H1 (cell line): ENCODE results near the gene KIZ. TPM values are rescaled to one million over a fixed set of nuclear protein-coding genes. Genes with fewer than 3 reads are reported as not detected.

Source experiments
- CTCF ChIA-PET: fragments of 300-600 bp; sonication (Branson Sonifier 250); formaldehyde crosslinking; loops from one replicate; lab custom pipeline; 2021; ENCODE audit not compliant: partially characterized antibody; lab: Charles Lee
- POLR2A ChIA-PET: fragments of 300-600 bp; sonication (Branson Sonifier 250); formaldehyde crosslinking; loops from one replicate; lab custom pipeline; 2021; ENCODE audit warnings: inconsistent platforms; ENCODE audit not compliant: partially characterized antibody; lab: Charles Lee
- DNase-seq, 2 experiments: peaks; one replicate each; pipeline versions ENCODE4 v3.0.0 to v3.0.0-alpha.2; 2010 to 2022; ENCODE audit warnings: low spot score in 2 of 2, low read depth in 1 of 2, mixed read lengths in 1 of 2
- FAIRE-seq: peaks from 2 replicates; lab custom pipeline; 2011; peaks lifted over from hg19 to GRCh38; lab: Jason Lieb, UNC
- H2AFZ ChIP-seq: 2 replicates; pipeline ENCODE4 v1.8.1; 2012; ENCODE audit warnings: low read length, inconsistent platforms
- H2AK5ac ChIP-seq: 2 replicates; pipeline ENCODE4 v1.6.1; 2013; ENCODE audit warnings: low read depth, low read length
- H2BK120ac ChIP-seq: replicated peaks from 2 replicates; pipeline ENCODE3; 2013; ENCODE audit warnings: low read depth, low read length, inconsistent platforms
- H2BK12ac ChIP-seq: 2 replicates; pipeline ENCODE4 v1.6.1; 2013; ENCODE audit warnings: low read depth, low read length
- H2BK15ac ChIP-seq: 2 replicates; pipeline ENCODE4 v1.6.1; 2013; ENCODE audit warnings: low read length
- H2BK20ac ChIP-seq: 2 replicates; pipeline ENCODE4 v1.6.1; 2013; ENCODE audit warnings: low read length
- H2BK5ac ChIP-seq: 2 replicates; pipeline ENCODE4 v1.6.1; 2013; ENCODE audit warnings: low read depth, low read length
- H3K14ac ChIP-seq: 2 replicates; pipeline ENCODE4 v1.6.1; 2013; ENCODE audit warnings: inconsistent platforms; ENCODE audit not compliant: insufficient read length
- H3K18ac ChIP-seq: 2 replicates; pipeline ENCODE4 v1.6.1; 2013; ENCODE audit warnings: low read length; ENCODE audit errors: extremely low read depth
- H3K23ac ChIP-seq: 2 replicates; pipeline ENCODE4 v1.6.1; 2013; ENCODE audit warnings: inconsistent platforms; ENCODE audit not compliant: insufficient read length
- H3K23me2 ChIP-seq: 2 replicates; pipeline ENCODE4 v1.6.1; 2013; ENCODE audit warnings: low read depth, low read length
- H3K27ac ChIP-seq: 2 replicates; pipeline ENCODE4 v1.6.1; 2011; ENCODE audit warnings: low read depth, low read length, inconsistent platforms
- H3K27me3 ChIP-seq, 4 experiments: replicated peaks in 1 of 4; 1 replicate in 1 of 4; 2 replicates in 3 of 4; pipeline versions ENCODE4 v1.6.1 to v1.8.1; 2011 to 2013; ENCODE audit warnings: low read length in 3 of 4, mild to moderate bottlenecking in 3 of 4, inconsistent platforms in 2 of 4, mixed read lengths in 2 of 4, moderate library complexity in 1 of 4; ENCODE audit not compliant: control insufficient read depth in 3 of 4, insufficient read depth in 3 of 4; ENCODE audit errors: extremely low read depth in 1 of 4
- H3K36me3 ChIP-seq, 4 experiments: 2 replicates each; pipeline versions ENCODE4 v1.6.1 to v1.8.1; 2011 to 2013; ENCODE audit warnings: mild to moderate bottlenecking in 4 of 4, low read length in 3 of 4, moderate library complexity in 2 of 4, control low read depth in 1 of 4, inconsistent platforms in 1 of 4; ENCODE audit not compliant: insufficient read depth in 4 of 4, control insufficient read depth in 2 of 4
- H3K4ac ChIP-seq: replicated peaks from 2 replicates; pipeline ENCODE3; 2013; ENCODE audit warnings: low read length, low read depth, mixed read lengths, inconsistent platforms; ENCODE audit not compliant: insufficient read length
- H3K4me1 ChIP-seq, 4 experiments: replicated peaks in 1 of 4; 1 replicate in 1 of 4; 2 replicates in 3 of 4; pipeline versions ENCODE4 v1.6.1 to v1.8.1; 2011 to 2013; ENCODE audit warnings: low read length in 3 of 4, inconsistent platforms in 2 of 4, mixed read lengths in 1 of 4; ENCODE audit not compliant: insufficient read depth in 4 of 4, control insufficient read depth in 3 of 4
- H3K4me2 ChIP-seq, 2 experiments: 2 replicates each; pipeline versions ENCODE4 v1.6.1 to v1.8.1; 2011 to 2013; ENCODE audit warnings: low read depth in 2 of 2, low read length in 2 of 2, control low read depth in 1 of 2, inconsistent platforms in 1 of 2, mild to moderate bottlenecking in 1 of 2; ENCODE audit not compliant: insufficient read depth in 1 of 2
- H3K4me3 ChIP-seq, 4 experiments: fragments of 200-600, 300-600 bp in 1 of 4; sonication (generic), shearing (Covaris generic), sonication (Bioruptor Twin) in 1 of 4; 2 replicates each; pipeline versions ENCODE4 v1.5.1 to v1.8.1; 2011 to 2016; ENCODE audit warnings: low read length in 4 of 4, low read depth in 3 of 4, control low read depth in 2 of 4, inconsistent platforms in 2 of 4, mild to moderate bottlenecking in 2 of 4, mixed read lengths in 1 of 4, moderate library complexity in 1 of 4; ENCODE audit not compliant: insufficient read depth in 2 of 4; ENCODE audit errors: extremely low read depth in 1 of 4
- H3K56ac ChIP-seq: replicated peaks from 2 replicates; pipeline ENCODE3; 2013; ENCODE audit warnings: low read depth, mild to moderate bottlenecking, mixed read lengths, low read length, inconsistent platforms; ENCODE audit not compliant: insufficient read length
- H3K79me1 ChIP-seq: 2 replicates; pipeline ENCODE4 v1.6.1; 2013; ENCODE audit warnings: low read depth, low read length, control low read depth
- H3K79me2 ChIP-seq, 2 experiments: 2 replicates each; pipeline versions ENCODE4 v1.6.1 to v1.8.1; 2012 to 2013; ENCODE audit warnings: low read length in 2 of 2, mild to moderate bottlenecking in 2 of 2, inconsistent platforms in 1 of 2; ENCODE audit not compliant: insufficient read depth in 2 of 2, control insufficient read depth in 1 of 2
- H3K9ac ChIP-seq, 4 experiments: replicated peaks in 1 of 4; 1 replicate in 1 of 4; 2 replicates in 3 of 4; pipeline versions ENCODE4 v1.6.1 to v1.8.1; 2011 to 2013; ENCODE audit warnings: low read depth in 3 of 4, low read length in 3 of 4, control low read depth in 2 of 4, mild to moderate bottlenecking in 2 of 4, moderate library complexity in 2 of 4, inconsistent platforms in 1 of 4; ENCODE audit errors: extremely low read depth in 1 of 4
- H3K9me3 ChIP-seq, 2 experiments: 2 replicates each; pipeline versions ENCODE4 v1.6.1 to v1.8.1; 2012 to 2013; ENCODE audit warnings: mild to moderate bottlenecking in 2 of 2, moderate library complexity in 2 of 2, control low read depth in 1 of 2, inconsistent platforms in 1 of 2, low read depth in 1 of 2, low read length in 1 of 2, mixed read lengths in 1 of 2; ENCODE audit not compliant: insufficient read depth in 2 of 2
- H4K20me1 ChIP-seq, 2 experiments: replicated peaks in 1 of 2; 2 replicates each; pipeline versions ENCODE3 to v1.8.1; 2011 to 2013; ENCODE audit warnings: inconsistent platforms in 2 of 2, low read length in 2 of 2, mild to moderate bottlenecking in 1 of 2; ENCODE audit not compliant: insufficient read depth in 2 of 2, control insufficient read depth in 1 of 2
- H4K5ac ChIP-seq: 2 replicates; pipeline ENCODE4 v1.6.1; 2013; ENCODE audit warnings: low read length, low read depth, mixed read lengths, inconsistent platforms; ENCODE audit not compliant: insufficient read length
- H4K8ac ChIP-seq: 2 replicates; pipeline ENCODE4 v1.8.0; 2013; ENCODE audit warnings: mild to moderate bottlenecking, moderate library complexity, low read length, inconsistent platforms; ENCODE audit not compliant: insufficient read depth; ENCODE audit errors: extremely low read depth
- H4K91ac ChIP-seq: replicated peaks from 2 replicates; pipeline ENCODE3; 2013; ENCODE audit warnings: low read length, mixed read lengths, inconsistent platforms; ENCODE audit not compliant: insufficient read length
- BCL11A ChIP-seq, 2 experiments: IDR thresholded peaks; one replicate each; pipeline ENCODE4 v1.6.1; 2011; ENCODE audit warnings: low read depth in 2 of 2, low read length in 2 of 2, mild to moderate bottlenecking in 2 of 2
- CTBP2 ChIP-seq: IDR thresholded peaks from 2 replicates; pipeline ENCODE4 v1.7.0; 2011; ENCODE audit warnings: borderline replicate concordance, mild to moderate bottlenecking, moderate library complexity, mixed read lengths, low read length; ENCODE audit not compliant: insufficient read depth, insufficient read length
- WGBS, 2 experiments: shearing (Covaris generic) in 1 of 2; methylation state at CpG; one replicate each; pipeline versions ENCODE4 v1.1.6 to v1.1.7; 2013 to 2015; ENCODE audit warnings: low lambda C conversion rate in 2 of 2, mixed read lengths in 2 of 2, inconsistent platforms in 1 of 2, low coverage in 1 of 2, missing lambda C conversion rate in 1 of 2; ENCODE audit not compliant: insufficient replicate concordance in 2 of 2, insufficient coverage in 1 of 2, insufficient read length in 1 of 2; ENCODE audit errors: extremely low coverage in 1 of 2, missing lambda C conversion rate in 1 of 2; 5-methylcytosine and 5-hydroxymethylcytosine counted together
- polyA plus RNA-seq, 7 experiments: library from polyadenylated mRNA; depleted of rRNA in 3 of 7; stranded (reverse) in 5 of 7; unstranded in 2 of 7; fragments of >200 nt in 5 of 7; fragments of 200-250 nt in 2 of 7; gene quantifications; 1 replicate in 5 of 7; 2 replicates in 1 of 7; 4 replicates in 1 of 7; pipeline versions ENCODE4 v1.2.1 to v1.2.3, GENCODE V29; 2011 to 2013; ENCODE audit warnings: missing spikeins in 2 of 7, mixed read lengths in 2 of 7
- total RNA-seq: library from RNA; stranded (reverse); fragmentation: NEBNext Ultra II Directional; extraction: Animal tissue kit (Norgen Biotek cat#: 25700); gene quantifications from 2 replicates; pipeline ENCODE4 v1.2.1, GENCODE V29; 2021
- TF ChIP-seq, protein P1 (sequence below): IDR thresholded peaks from 2 replicates; pipeline ENCODE4 v1.6.1; 2012; ENCODE audit warnings: inconsistent platforms

The KIZ gene
- total and polyA plus RNA-seq, 2 of the 8 experiments (the other 6 are each of a cell fraction or from before 2014, with no cell fraction given) = 13.0 to 51.7 TPM

DNA sequence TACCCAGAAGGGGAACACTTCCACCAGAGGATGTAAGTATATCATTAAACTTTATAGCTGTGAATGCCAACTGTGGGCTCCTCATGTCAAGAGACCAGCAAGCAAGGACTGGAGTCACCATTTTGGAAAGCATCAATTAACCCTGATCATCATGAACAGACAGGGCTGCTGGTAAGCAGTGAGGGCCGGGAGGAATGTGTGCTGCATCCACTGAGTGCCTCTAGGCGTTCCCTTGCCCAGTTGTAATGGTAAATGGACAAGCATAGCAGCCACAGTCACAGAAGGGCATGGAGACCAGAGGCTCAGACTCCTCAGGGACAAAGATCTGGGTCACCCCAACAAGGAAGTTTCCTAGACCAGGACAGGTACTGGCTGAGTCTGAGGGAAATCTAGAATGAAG lies 43.3 kb upstream of the KIZ start:
- no peak for FAIRE-seq

More for the DNA sequence above, 43.3 kb upstream of the KIZ start:
- H2BK5ac ChIP-seq = no peak overlapping the region
- H3K4me1 ChIP-seq = no peaks in the 10 kb centered on the region
- H4K20me1 ChIP-seq = no peaks in the 10 kb centered on the region
- H4K8ac ChIP-seq = no peak overlapping the region
- no peak overlapping the region for H3K23ac ChIP-seq
- H3K18ac ChIP-seq = no peak overlapping the region
- no peak overlapping the region for H3K27ac ChIP-seq
- no peak overlapping the region for H3K14ac ChIP-seq
- H3K4me2 ChIP-seq = no peak overlapping the region
- peak in 1 of 2 experiments; percentile 40 for DNase-seq
- H3K9me3 ChIP-seq = no peaks in the 10 kb centered on the region
- no peak overlapping the region for H2AK5ac ChIP-seq
- no peak overlapping the region for H2BK120ac ChIP-seq
- H3K9ac ChIP-seq = no peak overlapping the region
- H3K36me3 ChIP-seq = no peaks in the 10 kb centered on the region
- ChIA-PET POLR2A (interaction anchor here (1.2 kb wide), 1 partner anchor 18 kb away, joined by 4 read pairs; no protein-coding TSS in a partner anchor), CTCF (interaction anchor here (0.8 to 1.7 kb wide), 4 partner anchors 19 to 109 kb away, joined by 3 to 9 read pairs (median 4); no protein-coding TSS in a partner anchor)
- H3K79me2 ChIP-seq = no peaks in the 10 kb centered on the region
- no peaks in the 10 kb centered on the region for H3K23me2 ChIP-seq
- no peak overlapping the region for H2AFZ ChIP-seq
- H4K91ac ChIP-seq = no peak overlapping the region
- no peaks in the 10 kb centered on the region; the same call in 1 of the 2 replicates for H3K79me1 ChIP-seq
- whole genome bisulfite sequencing, 2 experiments = 94% methylated on average over 2 of the region's 2 CpGs; no CpG with 5 or more reads in 1 of the 2 experiments
- no peak overlapping the region for H2BK15ac ChIP-seq
- no peak overlapping the region for H3K56ac ChIP-seq
- no peak overlapping the region for H4K5ac ChIP-seq
- H2BK20ac ChIP-seq = no peak overlapping the region
- H3K4me3 ChIP-seq = no peak overlapping the region
- no peak overlapping the region for H3K4ac ChIP-seq
- no peak overlapping the region for H2BK12ac ChIP-seq
- no peaks in the 10 kb centered on the region for H3K27me3 ChIP-seq
- no peak for TF ChIP-seq CTBP2
- TF ChIP-seq BCL11A (IDR thresholded peaks at IDR 0.05; ENCODE audit: low read depth in 2 of 2, low read length in 2 of 2) = no peak
- TF ChIP-seq, protein P1, sequence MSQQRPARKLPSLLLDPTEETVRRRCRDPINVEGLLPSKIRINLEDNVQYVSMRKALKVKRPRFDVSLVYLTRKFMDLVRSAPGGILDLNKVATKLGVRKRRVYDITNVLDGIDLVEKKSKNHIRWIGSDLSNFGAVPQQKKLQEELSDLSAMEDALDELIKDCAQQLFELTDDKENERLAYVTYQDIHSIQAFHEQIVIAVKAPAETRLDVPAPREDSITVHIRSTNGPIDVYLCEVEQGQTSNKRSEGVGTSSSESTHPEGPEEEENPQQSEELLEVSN = no peak
- TF ChIP-seq, all 59 proteins: peak for 0
